ENCODE results near the gene PTPN1. TPM values are rescaled to one million over a fixed set of nuclear protein-coding genes. Genes with fewer than 3 reads are reported as not detected.

The PTPN1 gene
- total and polyA plus RNA-seq, 2 experiments from 2014 or later: 16.9 to 26.4 TPM

GRCh38 chr20:50557549-50558134, 47.5 kb downstream of the PTPN1 start:
- no peak overlapping the region for H3K27ac ChIP-seq (ENCODE audit: low read depth)
- no peaks in the 10 kb centered on the region for H3K36me3 ChIP-seq (ENCODE audit: insufficient read depth)
- H3K79me2 ChIP-seq (replicated peaks; ENCODE audit: insufficient read depth): peaks cover 32% of the 10 kb centered on the region
- no peaks in the 10 kb centered on the region for H3K9me3 Mint-ChIP-seq
- no peaks in the 10 kb centered on the region for H3K4me1 ChIP-seq (ENCODE audit: insufficient read depth)
- TF ChIP-seq EZH2 (IDR thresholded peaks at IDR 0.05; ENCODE audit: low read depth, unreplicated experiment) (no peak), CREB1 (CRISPR knock-in tag; IDR thresholded peaks at IDR 0.05; ENCODE audit: low read depth) (no peak), ETS1 (IDR thresholded peaks at IDR 0.05) (no peak), POLR2AphosphoS5 (IDR thresholded peaks at IDR 0.05; ENCODE audit: low read depth) (no peak), JUNB (IDR thresholded peaks at IDR 0.05; ENCODE audit: unreplicated experiment) (no peak), ZNF331 (CRISPR knock-in tag; IDR thresholded peaks at IDR 0.05; ENCODE audit: low read depth) (no peak), NANOG (IDR thresholded peaks at IDR 0.05; ENCODE audit: borderline replicate concordance) (no peak), ZNF114 (CRISPR knock-in tag; IDR thresholded peaks at IDR 0.05) (no peak), ZNF462 (CRISPR knock-in tag; IDR thresholded peaks at IDR 0.05) (no peak), REST (IDR thresholded peaks at IDR 0.05; ENCODE audit: unreplicated experiment) (no peak), EZH2phosphoT487 (IDR thresholded peaks at IDR 0.05; ENCODE audit: unreplicated experiment) (no peak), CTCF (conservative IDR thresholded peaks at IDR 0.05; ENCODE audit: low read depth in 2 of 2) (no peak), STAT1 (IDR thresholded peaks at IDR 0.05; ENCODE audit: unreplicated experiment) (no peak)
- peaks cover 6% of the 10 kb centered on the region; the same call in 2 of the 3 replicates for H3K36me3 Mint-ChIP-seq (ENCODE audit: low read depth)
- no peak overlapping the region for H2AFZ ChIP-seq
- H4K20me1 ChIP-seq (replicated peaks; ENCODE audit: insufficient read depth): peaks cover 7% of the 10 kb centered on the region; the same call in 1 of the 2 replicates
- H3K4me3 ChIP-seq: no peak overlapping the region
- H3K4me3 Mint-ChIP-seq: no peak overlapping the region
- H3K27ac Mint-ChIP-seq: no peak overlapping the region
- H3K9me2 ChIP-seq (ENCODE audit: insufficient read depth): no peaks in the 10 kb centered on the region
- H3F3A ChIP-seq (replicated peaks; ENCODE audit: low read depth): no peaks in the 10 kb centered on the region
- no peaks in the 10 kb centered on the region for H3K27me3 ChIP-seq (ENCODE audit: insufficient read depth)
- no peak overlapping the region for H3K4me2 ChIP-seq
- H3K27me3 Mint-ChIP-seq (ENCODE audit: insufficient read depth, low read depth, poor library complexity): no peaks in the 10 kb centered on the region
- DNase-seq (ENCODE audit: low spot score) (no peak), ATAC-seq (no peak)
- H3K4me1 Mint-ChIP-seq: no peaks in the 10 kb centered on the region; the same call in 2 of the 3 replicates

Measured in GM23338 (cell line).